Muscle of leg (tissue), 11 donors: ENCODE results near the gene KRT72. TPM values are rescaled to one million over a fixed set of nuclear protein-coding genes. Genes with fewer than 3 reads are reported as not detected.
"Not testable (repeated sequence)": the region's sequence is repeated elsewhere in the genome, so short reads cannot be mapped to it uniquely, and the experiment has no call there.

Experiments used
- DNase-seq: peaks from one replicate; pipeline ENCODE4 v3.0.0; 2013
- H3K27ac ChIP-seq: one replicate; pipeline ENCODE4 v1.5.1; 2013; ENCODE audit warnings: mild to moderate bottlenecking, low read length, control low read depth
- H3K27me3 ChIP-seq: one replicate; pipeline ENCODE4 v1.6.1; 2013; ENCODE audit warnings: low read length; ENCODE audit not compliant: control insufficient read depth, insufficient read depth
- H3K36me3 ChIP-seq: one replicate; pipeline ENCODE4 v1.6.1; 2013; ENCODE audit warnings: low read length; ENCODE audit not compliant: control insufficient read depth, insufficient read depth
- H3K4me1 ChIP-seq: one replicate; pipeline ENCODE4 v1.6.1; 2013; ENCODE audit warnings: low read length; ENCODE audit not compliant: control insufficient read depth, insufficient read depth
- H3K4me3 ChIP-seq: one replicate; pipeline ENCODE4 v1.5.1; 2013; ENCODE audit warnings: low read length, control low read depth
- H3K9me3 ChIP-seq: replicated peaks from 2 replicates; pipeline ENCODE4 v1.6.1; 2013; ENCODE audit warnings: low read depth, low read length; ENCODE audit not compliant: control insufficient read depth
- WGBS: methylation state at CpG from one replicate; pipeline ENCODE4 v1.1.5; 2013; ENCODE audit warnings: missing lambda C conversion rate; ENCODE audit not compliant: insufficient coverage; 5-methylcytosine and 5-hydroxymethylcytosine counted together
- polyA plus RNA-seq, 8 donors: library from polyadenylated mRNA; unstranded; fragments of 120-200 nt; gene quantifications; one replicate each; pipeline versions ENCODE4 v1.2.1 to v1.2.3, GENCODE V29; 2013; ENCODE audit warnings: inconsistent platforms in 1 of 8, low replicate concordance in 1 of 8; ENCODE audit not compliant: insufficient read length in 8 of 8, insufficient read depth in 1 of 8
- total RNA-seq: library from RNA; stranded (reverse); fragments of 120-200 nt; gene quantifications from one replicate; pipeline ENCODE4 v1.2.4, GENCODE V29; 2013

KRT72 gene
- total and polyA plus RNA-seq, 9 donors = not detected

- whole genome bisulfite sequencing = 94% methylated on average over 5 of the region's 5 CpGs
- Histone ChIP-seq H3K36me3 (no peaks in the 10 kb centered on the region), H3K27me3 (peaks cover 59% of the 10 kb centered on the region), H3K4me1 (no peaks in the 10 kb centered on the region), H3K27ac (no peak overlapping the region), H3K9me3 (no peaks in the 10 kb centered on the region), H3K4me3 (no peak overlapping the region)
- no peak for DNase-seq
Observed at GRCh38 chr12:52598966-52599365, 2.3 kb downstream of the KRT72 start.

- H3K4me3 ChIP-seq, H3K4me1 ChIP-seq, H3K36me3 ChIP-seq, H3K9me3 ChIP-seq, DNase-seq, H3K27ac ChIP-seq: not testable (repeated sequence)
- no CpG with 5 or more reads among the region's 4 CpGs for WGBS
- peaks cover 24% of the 10 kb centered on the region for H3K27me3 ChIP-seq
Observed at GRCh38 chr12:52594237-52594636, 7.0 kb downstream of the KRT72 start.

- Histone ChIP-seq H3K36me3 (no peaks in the 10 kb centered on the region), H3K4me3 (no peak overlapping the region), H3K4me1 (no peaks in the 10 kb centered on the region), H3K9me3 (no peaks in the 10 kb centered on the region), H3K27ac (no peak overlapping the region), H3K27me3 (peaks cover 14% of the 10 kb centered on the region)
- 88% methylated on average over 8 of the region's 11 CpGs for WGBS
- DNase-seq = no peak
Observed at GRCh38 chr12:52591521-52591920, 9.7 kb downstream of the KRT72 start.

- Histone ChIP-seq H3K9me3 (no peaks in the 10 kb centered on the region), H3K4me1 (peaks cover 10% of the 10 kb centered on the region), H3K36me3 (no peaks in the 10 kb centered on the region), H3K27ac (no peak overlapping the region), H3K4me3 (no peak overlapping the region), H3K27me3 (peaks cover 12% of the 10 kb centered on the region)
- WGBS = 88% methylated on average over 6 of the region's 6 CpGs
- no peak for DNase-seq
Observed at GRCh38 chr12:52590021-52590420, 11.2 kb downstream of the KRT72 start.

GRCh38 chr12:52587563-52587962 lies 13.7 kb downstream of the KRT72 start:
- no peak overlapping the region for H3K4me3 ChIP-seq
- DNase-seq = no peak
- H3K27me3 ChIP-seq = peaks cover 10% of the 10 kb centered on the region
- no peak overlapping the region for H3K27ac ChIP-seq
- peaks cover 10% of the 10 kb centered on the region for H3K4me1 ChIP-seq
- H3K9me3 ChIP-seq = no peaks in the 10 kb centered on the region
- no peaks in the 10 kb centered on the region for H3K36me3 ChIP-seq
- 75% methylated on average over 17 of the region's 17 CpGs for WGBS

GRCh38 chr12:52585946-52586345 lies 15.3 kb downstream of the KRT72 start:
- peak; percentile 72 for DNase-seq
- 23% methylated on average over 2 of the region's 9 CpGs for WGBS
- peaks cover 9% of the 10 kb centered on the region for H3K27me3 ChIP-seq
- H3K4me1 ChIP-seq = peaks cover 10% of the 10 kb centered on the region
- H3K36me3 ChIP-seq = no peaks in the 10 kb centered on the region
- H3K4me3 ChIP-seq = no peak overlapping the region
- H3K9me3 ChIP-seq = no peaks in the 10 kb centered on the region
- H3K27ac ChIP-seq = no peak overlapping the region

- Histone ChIP-seq H3K9me3 (no peaks in the 10 kb centered on the region), H3K4me1 (peaks cover 10% of the 10 kb centered on the region), H3K27ac (no peak overlapping the region), H3K36me3 (no peaks in the 10 kb centered on the region), H3K4me3 (no peak overlapping the region), H3K27me3 (peaks cover 9% of the 10 kb centered on the region)
- WGBS = 67% methylated on average over 1 of the region's 3 CpGs
- DNase-seq = no peak
Observed at GRCh38 chr12:52585066-52585465, 16.2 kb downstream of the KRT72 start.

GRCh38 chr12:52584156-52584682 lies 17.0 kb downstream of the KRT72 start:
- H3K27ac ChIP-seq = no peak overlapping the region
- WGBS = 83% methylated on average over 9 of the region's 9 CpGs
- no peaks in the 10 kb centered on the region for H3K36me3 ChIP-seq
- H3K27me3 ChIP-seq = peaks cover 12% of the 10 kb centered on the region
- DNase-seq = no peak
- peaks cover 10% of the 10 kb centered on the region for H3K4me1 ChIP-seq
- no peaks in the 10 kb centered on the region for H3K9me3 ChIP-seq
- no peak overlapping the region for H3K4me3 ChIP-seq

- Histone ChIP-seq H3K36me3 (no peaks in the 10 kb centered on the region), H3K4me1 (peaks cover 10% of the 10 kb centered on the region), H3K4me3 (no peak overlapping the region), H3K27ac (no peak overlapping the region), H3K9me3 (no peaks in the 10 kb centered on the region), H3K27me3 (peaks cover 12% of the 10 kb centered on the region)
- DNase-seq = peak; percentile 57
- WGBS = 0% methylated on average over 4 of the region's 7 CpGs
Observed at GRCh38 chr12:52582971-52583456, 18.2 kb downstream of the KRT72 start.

GRCh38 chr12:52582486-52582885 lies 18.8 kb downstream of the KRT72 start:
- Histone ChIP-seq H3K36me3 (no peaks in the 10 kb centered on the region), H3K4me1 (peaks cover 10% of the 10 kb centered on the region), H3K9me3 (no peaks in the 10 kb centered on the region), H3K4me3 (no peak overlapping the region), H3K27ac (no peak overlapping the region), H3K27me3 (peaks cover 8% of the 10 kb centered on the region)
- DNase-seq = no peak
- 100% methylated on average over 1 of the region's 2 CpGs for WGBS

- Histone ChIP-seq H3K36me3 (no peaks in the 10 kb centered on the region), H3K9me3 (no peaks in the 10 kb centered on the region), H3K4me3 (no peak overlapping the region), H3K27ac (no peak overlapping the region), H3K27me3 (peaks cover 5% of the 10 kb centered on the region), H3K4me1 (peaks cover 10% of the 10 kb centered on the region)
- WGBS = 68% methylated on average over 3 of the region's 6 CpGs
- no peak for DNase-seq
Observed at GRCh38 chr12:52581481-52581880, 19.8 kb downstream of the KRT72 start.
